Suprapubic skin (tissue), 4 donors: ENCODE results near the gene PRR7. TPM values are rescaled to one million over a fixed set of nuclear protein-coding genes. Genes with fewer than 3 reads are reported as not detected.

Experiments used
- DNase-seq, 2 donors: peaks; one replicate each; pipeline ENCODE4 v3.0.0-alpha.2; 2019; ENCODE audit warnings: low spot score in 2 of 2
- H3K27ac ChIP-seq: fragments of 200-600 bp; sonication (generic); one replicate; pipeline ENCODE4 v1.5.1; 2019
- H3K27me3 ChIP-seq: fragments of 200-600 bp; sonication (generic); one replicate; pipeline ENCODE4 v1.5.1; 2019
- H3K36me3 ChIP-seq: fragments of 200-600 bp; sonication (generic); one replicate; pipeline ENCODE4 v1.5.1; 2019
- H3K4me1 ChIP-seq: fragments of 200-600 bp; sonication (generic); one replicate; pipeline ENCODE4 v1.5.1; 2019
- H3K4me3 ChIP-seq: fragments of 200-600 bp; sonication (generic); one replicate; pipeline ENCODE4 v1.5.1; 2019; ENCODE audit warnings: mild to moderate bottlenecking
- H3K9me3 ChIP-seq: fragments of 200-600 bp; sonication (generic); one replicate; pipeline ENCODE4 v1.5.1; 2019
- EP300 ChIP-seq: sonication (generic); formaldehyde crosslinking; IDR thresholded peaks from one replicate; pipeline ENCODE4 v1.6.1; 2017; ENCODE audit warnings: antibody characterized with exemption
- POLR2A ChIP-seq, 2 donors: fragments of 450-650 bp; IDR thresholded peaks; one replicate each; pipeline ENCODE4 v1.6.1; 2017; ENCODE audit warnings: antibody characterized with exemption in 2 of 2, mild to moderate bottlenecking in 2 of 2, moderate library complexity in 2 of 2
- POLR2AphosphoS5 ChIP-seq, 3 donors: sonication (generic); formaldehyde crosslinking; IDR thresholded peaks; one replicate each; pipeline ENCODE4 v1.6.1; 2017; ENCODE audit warnings: antibody characterized with exemption in 3 of 3
- WGBS: methylation state at CpG from one replicate; pipeline ENCODE4 v1.1.5; 2018; 5-methylcytosine and 5-hydroxymethylcytosine counted together
- total RNA-seq, 4 donors: library from RNA; depleted of rRNA; stranded (reverse); fragments of >200 nt; gene quantifications; one replicate each; pipeline ENCODE4 v1.1.0, GENCODE V29; 2016
- TF ChIP-seq, protein P1 (sequence below), 2 donors: fragments of 200-600 bp in 1 of 2; fragments of 450-650 bp in 1 of 2; sonication (generic) in 1 of 2; IDR thresholded peaks; one replicate each; pipeline ENCODE4 v1.5.1; 2016 to 2019; ENCODE audit warnings: antibody characterized with exemption in 2 of 2, mild to moderate bottlenecking in 1 of 2, moderate library complexity in 1 of 2

The PRR7 gene
- total RNA-seq, 4 donors from 2014 or later: 5.7 to 9.8 (median 7.8) TPM

DNA sequence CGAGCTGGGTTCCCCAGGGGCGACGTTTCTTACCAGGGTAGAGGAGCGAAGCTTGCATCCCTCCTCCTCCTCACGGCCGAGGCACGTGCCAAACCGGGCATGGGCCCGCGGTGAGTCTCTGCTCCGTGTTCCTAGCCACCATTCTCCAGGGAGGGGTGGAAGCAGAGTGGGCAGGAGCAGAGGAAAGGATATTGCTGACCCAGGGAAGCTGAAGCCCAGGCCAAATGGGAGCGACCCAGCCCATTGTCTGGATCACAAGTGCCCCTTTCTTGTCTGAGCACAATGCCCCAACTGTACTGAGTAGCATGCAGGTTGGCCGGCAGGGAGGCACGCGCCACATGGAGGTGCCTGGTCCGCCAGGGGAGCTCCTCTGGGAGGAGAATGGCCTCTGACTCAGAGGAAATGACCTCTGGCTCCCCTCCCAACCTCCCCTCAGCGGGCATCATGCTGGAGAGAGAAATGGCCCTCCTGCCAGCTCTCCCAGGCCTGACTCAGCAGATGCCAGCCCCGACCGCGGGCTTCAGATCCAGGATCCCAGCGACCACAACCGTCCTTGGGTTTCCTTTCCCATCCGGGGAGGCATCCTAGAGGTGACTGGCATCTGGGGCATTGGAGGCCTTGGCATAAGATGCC lies 1.1 kb downstream of the PRR7 start:
- H3K4me1 ChIP-seq: peaks cover 76% of the 10 kb centered on the region
- WGBS: 3% methylated on average over 14 of the region's 23 CpGs
- H3K27me3 ChIP-seq: no peaks in the 10 kb centered on the region
- peak in 1 of 2 donors; percentile 76 for DNase-seq
- no peaks in the 10 kb centered on the region for H3K9me3 ChIP-seq
- no peaks in the 10 kb centered on the region for H3K36me3 ChIP-seq
- TF ChIP-seq, protein P1, sequence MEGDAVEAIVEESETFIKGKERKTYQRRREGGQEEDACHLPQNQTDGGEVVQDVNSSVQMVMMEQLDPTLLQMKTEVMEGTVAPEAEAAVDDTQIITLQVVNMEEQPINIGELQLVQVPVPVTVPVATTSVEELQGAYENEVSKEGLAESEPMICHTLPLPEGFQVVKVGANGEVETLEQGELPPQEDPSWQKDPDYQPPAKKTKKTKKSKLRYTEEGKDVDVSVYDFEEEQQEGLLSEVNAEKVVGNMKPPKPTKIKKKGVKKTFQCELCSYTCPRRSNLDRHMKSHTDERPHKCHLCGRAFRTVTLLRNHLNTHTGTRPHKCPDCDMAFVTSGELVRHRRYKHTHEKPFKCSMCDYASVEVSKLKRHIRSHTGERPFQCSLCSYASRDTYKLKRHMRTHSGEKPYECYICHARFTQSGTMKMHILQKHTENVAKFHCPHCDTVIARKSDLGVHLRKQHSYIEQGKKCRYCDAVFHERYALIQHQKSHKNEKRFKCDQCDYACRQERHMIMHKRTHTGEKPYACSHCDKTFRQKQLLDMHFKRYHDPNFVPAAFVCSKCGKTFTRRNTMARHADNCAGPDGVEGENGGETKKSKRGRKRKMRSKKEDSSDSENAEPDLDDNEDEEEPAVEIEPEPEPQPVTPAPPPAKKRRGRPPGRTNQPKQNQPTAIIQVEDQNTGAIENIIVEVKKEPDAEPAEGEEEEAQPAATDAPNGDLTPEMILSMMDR (IDR thresholded peaks at IDR 0.05): no peak
- TF ChIP-seq POLR2AphosphoS5 (IDR thresholded peaks at IDR 0.05) (no peak), EP300 (no peak), POLR2A (IDR thresholded peaks at IDR 0.05) (no peak)
- H3K4me3 ChIP-seq: peak overlapping the region; percentile 74
- H3K27ac ChIP-seq: peak overlapping the region; percentile 53

DNA sequence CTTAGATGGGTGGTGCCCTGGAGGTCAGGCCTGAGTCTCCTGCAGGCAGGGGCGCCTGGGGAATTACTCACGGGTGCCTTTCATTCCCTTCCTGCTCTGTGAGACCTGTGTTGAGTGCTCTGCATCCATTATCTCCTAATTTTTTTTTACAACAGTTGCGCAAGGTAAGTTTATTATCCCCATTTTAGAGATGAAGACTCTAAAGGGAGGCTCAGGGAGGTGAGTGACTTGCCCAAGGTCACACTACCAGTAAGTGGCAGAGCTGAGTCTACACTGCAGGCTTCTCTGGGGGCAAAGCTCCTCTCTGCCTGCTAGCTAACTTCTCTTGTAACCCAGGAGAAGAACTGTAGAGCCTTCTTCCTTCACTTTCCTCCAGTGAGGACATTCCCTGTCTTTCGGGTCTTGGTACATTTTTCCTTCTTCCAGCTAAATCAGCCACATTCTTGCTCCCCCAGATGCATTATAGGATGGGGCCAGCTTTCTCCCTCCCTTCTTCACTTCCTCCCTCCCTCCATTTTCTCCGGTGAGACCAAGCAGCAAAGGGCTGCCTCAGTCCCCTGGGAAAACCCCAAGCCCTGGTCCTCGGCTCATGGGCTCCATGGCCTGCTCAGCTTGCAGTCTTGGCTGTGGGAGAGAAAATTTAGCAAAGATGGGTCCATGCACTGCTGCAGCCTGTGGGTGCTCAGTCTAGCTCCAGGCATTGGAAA lies 1.8 kb downstream of the PRR7 start:
- WGBS: 74% methylated on average over 6 of the region's 6 CpGs
- peaks cover 80% of the 10 kb centered on the region for H3K4me1 ChIP-seq

DNA sequence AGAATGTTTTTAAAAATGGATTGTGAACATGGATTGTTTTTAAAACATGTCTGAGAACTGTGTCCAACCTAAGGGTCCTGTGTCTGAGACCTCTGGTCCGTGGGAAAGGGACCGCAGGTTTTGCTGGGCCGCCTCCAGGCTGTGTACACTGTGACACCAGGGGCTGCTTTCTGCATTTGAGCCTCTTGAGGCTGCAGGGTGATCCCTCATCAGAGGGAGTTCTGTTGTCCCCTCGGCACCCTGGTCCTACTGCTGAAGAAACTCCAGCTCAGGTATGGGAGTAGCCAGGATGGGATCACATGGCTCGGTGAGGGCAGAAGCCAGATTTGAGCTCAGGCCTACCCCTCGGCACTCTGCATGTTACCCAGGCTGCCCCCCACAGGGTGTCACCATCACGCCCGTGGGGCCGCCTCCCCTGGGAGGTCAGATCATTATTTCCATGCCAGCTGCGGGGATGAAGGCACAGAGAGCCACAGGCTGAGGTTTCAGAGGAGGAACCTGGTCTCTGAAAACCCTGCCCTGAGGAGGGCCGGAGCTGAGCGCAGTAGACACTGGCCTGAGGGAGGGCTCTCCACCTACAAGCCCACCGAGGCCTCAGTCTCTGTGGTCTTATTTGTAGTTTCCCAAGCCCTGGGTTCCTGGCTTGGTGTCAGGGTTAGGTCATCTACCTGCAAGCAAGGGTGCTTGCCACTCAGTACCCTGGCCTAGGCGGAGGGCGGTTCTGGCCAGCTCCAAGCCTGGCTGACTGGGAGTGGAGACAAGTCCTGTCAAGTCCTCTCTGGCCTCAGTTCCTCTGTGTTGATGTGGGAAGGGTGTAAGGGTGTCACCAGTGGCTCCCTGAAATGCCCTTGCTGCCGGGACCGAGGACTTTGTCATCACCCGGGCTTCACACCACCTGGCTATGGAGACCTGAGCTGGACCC lies 2.8 kb downstream of the PRR7 start:
- no peaks in the 10 kb centered on the region for H3K27me3 ChIP-seq
- 77% methylated on average over 7 of the region's 18 CpGs for WGBS
- peaks cover 82% of the 10 kb centered on the region for H3K4me1 ChIP-seq
- DNase-seq: peak in 1 of 2 donors; percentile 64
- no peak overlapping the region for H3K4me3 ChIP-seq
- TF ChIP-seq POLR2AphosphoS5 (IDR thresholded peaks at IDR 0.05): no peak
- no peak for TF ChIP-seq POLR2A (IDR thresholded peaks at IDR 0.05)
- TF ChIP-seq, protein P1 (IDR thresholded peaks at IDR 0.05): no peak
- no peak for TF ChIP-seq EP300
- no peak overlapping the region for H3K27ac ChIP-seq
- no peaks in the 10 kb centered on the region for H3K36me3 ChIP-seq
- H3K9me3 ChIP-seq: no peaks in the 10 kb centered on the region

More for the DNA sequence above, 1.8 kb downstream of the PRR7 start:
- Histone ChIP-seq H3K36me3 (no peaks in the 10 kb centered on the region), H3K27ac (no peak overlapping the region), H3K4me3 (no peak overlapping the region), H3K9me3 (no peaks in the 10 kb centered on the region), H3K27me3 (no peaks in the 10 kb centered on the region)
- no peak for DNase-seq
- TF ChIP-seq POLR2A (IDR thresholded peaks at IDR 0.05) (no peak), EP300 (no peak), POLR2AphosphoS5 (IDR thresholded peaks at IDR 0.05) (no peak)
- TF ChIP-seq, protein P1 (IDR thresholded peaks at IDR 0.05): no peak

DNA sequence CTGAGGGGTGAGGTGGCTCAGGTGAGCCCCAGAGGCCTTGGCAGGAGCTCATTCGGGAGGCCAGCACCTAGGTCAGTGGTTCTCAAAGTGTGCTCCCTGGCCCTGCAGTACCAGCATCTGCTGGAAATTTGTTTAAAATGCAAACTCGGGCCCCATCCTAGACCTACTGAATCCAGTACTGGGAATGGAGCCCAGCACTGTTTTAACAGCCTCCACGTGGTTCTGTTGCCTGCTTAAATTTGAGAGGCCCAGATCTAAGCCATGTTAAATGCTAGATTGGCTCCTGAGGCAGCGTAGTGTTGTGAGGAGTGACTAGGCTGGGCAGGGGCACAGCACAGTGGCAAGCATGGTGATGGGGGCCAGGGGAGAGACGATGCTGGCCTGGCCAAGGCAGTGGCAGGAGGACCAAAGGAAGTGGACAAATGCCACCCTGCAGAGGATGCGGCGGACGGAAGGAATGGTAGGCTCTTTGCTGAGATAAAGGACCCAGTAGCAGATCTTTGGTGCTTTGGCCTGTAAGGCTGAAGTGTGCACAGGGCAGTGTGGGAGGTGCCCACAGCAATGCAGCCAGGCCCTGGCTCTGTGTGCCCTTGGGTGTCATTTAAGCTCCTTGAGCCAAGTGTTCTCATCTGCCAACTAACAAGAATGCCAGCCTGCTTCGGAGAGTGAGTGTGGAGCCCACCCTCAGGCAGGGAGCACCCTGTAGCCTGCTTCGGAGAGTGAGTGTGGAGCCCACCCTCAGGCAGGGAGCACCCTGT lies 4.2 kb downstream of the PRR7 start:
- H3K9me3 ChIP-seq: no peaks in the 10 kb centered on the region
- no peak overlapping the region for H3K4me3 ChIP-seq
- H3K4me1 ChIP-seq: peaks cover 83% of the 10 kb centered on the region
- WGBS: 90% methylated on average over 6 of the region's 10 CpGs
- no peak for DNase-seq
- TF ChIP-seq, protein P1 (IDR thresholded peaks at IDR 0.05): no peak
- no peak for TF ChIP-seq POLR2A (IDR thresholded peaks at IDR 0.05)
- no peak for TF ChIP-seq EP300
- no peak for TF ChIP-seq POLR2AphosphoS5 (IDR thresholded peaks at IDR 0.05)
- H3K27ac ChIP-seq: no peak overlapping the region
- no peaks in the 10 kb centered on the region for H3K36me3 ChIP-seq
- H3K27me3 ChIP-seq: no peaks in the 10 kb centered on the region
